Stimulated activated CD4-positive, alpha-beta T cell treated with anti-CD3 and anti-CD28 coated beads, Interleukin-4, amount 100 ng/mL, for 4 hours (primary cell): ENCODE results near the gene RFTN1.

Experiments
- DNase-seq, 2 experiments: peaks; one replicate each; pipeline ENCODE4 v3.0.0-alpha.2; 2020

Gene RFTN1

GRCh38 chr3:16463119-16463518 is 50.4 kb downstream of the RFTN1 start:
- no peak for DNase-seq

- DNase-seq: peak in 1 of 2 experiments; percentile 12
Measured at GRCh38 chr3:16462679-16463078, 50.8 kb downstream of the RFTN1 start.

- DNase-seq: no peak
Measured at GRCh38 chr3:16461463-16462245, 51.8 kb downstream of the RFTN1 start.

GRCh38 chr3:16460886-16461285 is 52.6 kb downstream of the RFTN1 start:
- DNase-seq: no peak

- DNase-seq: no peak
Measured at GRCh38 chr3:16460273-16460672, 53.2 kb downstream of the RFTN1 start.

GRCh38 chr3:16456784-16457415 is 56.6 kb downstream of the RFTN1 start:
- peak in 1 of 2 experiments; percentile 12 for DNase-seq

- no peak for DNase-seq
Measured at GRCh38 chr3:16455966-16456365, 57.5 kb downstream of the RFTN1 start.

- no peak for DNase-seq
Measured at GRCh38 chr3:16455001-16455400, 58.5 kb downstream of the RFTN1 start.

- no peak for DNase-seq
Measured at GRCh38 chr3:16452261-16452660, 61.2 kb downstream of the RFTN1 start.

GRCh38 chr3:16449369-16449768 is 64.1 kb downstream of the RFTN1 start:
- no peak for DNase-seq

GRCh38 chr3:16448639-16449070 is 64.8 kb downstream of the RFTN1 start:
- peak in 1 of 2 experiments; percentile 11 for DNase-seq

GRCh38 chr3:16447135-16447534 is 66.4 kb downstream of the RFTN1 start:
- DNase-seq: no peak

- DNase-seq: no peak
Measured at GRCh38 chr3:16444344-16444743, 69.2 kb downstream of the RFTN1 start.

GRCh38 chr3:16442730-16443129 is 70.8 kb downstream of the RFTN1 start:
- no peak for DNase-seq

GRCh38 chr3:16441371-16441875 is 72.1 kb downstream of the RFTN1 start:
- no peak for DNase-seq

GRCh38 chr3:16439848-16440708 is 73.4 kb downstream of the RFTN1 start:
- no peak for DNase-seq

GRCh38 chr3:16439163-16439847 is 74.2 kb downstream of the RFTN1 start:
- DNase-seq: no peak

- DNase-seq: no peak
Measured at GRCh38 chr3:16437640-16438039, 75.9 kb downstream of the RFTN1 start.

GRCh38 chr3:16433701-16434151 is 79.8 kb downstream of the RFTN1 start:
- no peak for DNase-seq

GRCh38 chr3:16432714-16433113 is 80.8 kb downstream of the RFTN1 start:
- DNase-seq: no peak

GRCh38 chr3:16430717-16431630 is 82.5 kb downstream of the RFTN1 start:
- DNase-seq: no peak
